ENCODE measurements around the gene CEP78.

DNA sequence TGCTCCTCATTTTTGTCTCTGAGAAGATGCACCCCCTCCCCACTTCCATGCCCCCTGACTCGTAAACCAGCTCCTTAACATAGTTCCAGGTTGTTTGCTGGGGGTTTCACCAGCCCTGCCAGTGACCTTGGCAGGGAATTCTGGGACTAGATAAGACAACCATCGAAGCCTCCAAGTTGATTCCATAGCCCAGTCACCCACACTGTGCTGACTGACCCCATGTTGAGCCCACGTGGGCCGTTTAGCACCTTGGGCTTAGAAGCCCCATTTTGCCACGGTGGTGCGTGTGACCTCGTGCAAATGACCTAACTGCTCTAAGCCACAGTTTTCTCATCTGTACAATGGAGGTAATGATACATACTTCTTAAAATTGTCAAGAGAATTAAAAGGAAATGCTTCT, 85.6 kb downstream of the CEP78 start:
- TF ChIP-seq, protein P1, sequence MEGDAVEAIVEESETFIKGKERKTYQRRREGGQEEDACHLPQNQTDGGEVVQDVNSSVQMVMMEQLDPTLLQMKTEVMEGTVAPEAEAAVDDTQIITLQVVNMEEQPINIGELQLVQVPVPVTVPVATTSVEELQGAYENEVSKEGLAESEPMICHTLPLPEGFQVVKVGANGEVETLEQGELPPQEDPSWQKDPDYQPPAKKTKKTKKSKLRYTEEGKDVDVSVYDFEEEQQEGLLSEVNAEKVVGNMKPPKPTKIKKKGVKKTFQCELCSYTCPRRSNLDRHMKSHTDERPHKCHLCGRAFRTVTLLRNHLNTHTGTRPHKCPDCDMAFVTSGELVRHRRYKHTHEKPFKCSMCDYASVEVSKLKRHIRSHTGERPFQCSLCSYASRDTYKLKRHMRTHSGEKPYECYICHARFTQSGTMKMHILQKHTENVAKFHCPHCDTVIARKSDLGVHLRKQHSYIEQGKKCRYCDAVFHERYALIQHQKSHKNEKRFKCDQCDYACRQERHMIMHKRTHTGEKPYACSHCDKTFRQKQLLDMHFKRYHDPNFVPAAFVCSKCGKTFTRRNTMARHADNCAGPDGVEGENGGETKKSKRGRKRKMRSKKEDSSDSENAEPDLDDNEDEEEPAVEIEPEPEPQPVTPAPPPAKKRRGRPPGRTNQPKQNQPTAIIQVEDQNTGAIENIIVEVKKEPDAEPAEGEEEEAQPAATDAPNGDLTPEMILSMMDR (IDR thresholded peaks at IDR 0.05 in 2 of 3, conservative IDR thresholded peaks at IDR 0.05 in 1 of 3; ENCODE audit: borderline replicate concordance in 1 of 3, insufficient read depth in 1 of 3, low read depth in 2 of 3, low read length in 2 of 3): no peak
- TF ChIP-seq EZH2 (IDR thresholded peaks at IDR 0.05) (no peak), ZNF274 (IDR thresholded peaks at IDR 0.05; ENCODE audit: low read depth, low read length) (no peak), CBX3 (IDR thresholded peaks at IDR 0.05; ENCODE audit: low read depth) (no peak), POLR2A (IDR thresholded peaks at IDR 0.05; ENCODE audit: borderline replicate concordance, extremely low read depth, insufficient read depth, insufficient read length) (no peak), RAD21 (IDR thresholded peaks at IDR 0.05; ENCODE audit: low read depth) (no peak), CEBPB (IDR thresholded peaks at IDR 0.05; ENCODE audit: low read depth) (no peak), POLR2AphosphoS5 (IDR thresholded peaks at IDR 0.05; ENCODE audit: low read depth, low read length) (no peak), TCF7L2 (IDR thresholded peaks at IDR 0.05; ENCODE audit: borderline replicate concordance, extremely low read depth, insufficient read depth, insufficient read length) (no peak), SRF (IDR thresholded peaks at IDR 0.05; ENCODE audit: low read depth) (no peak)
- TF ChIP-seq, protein P2, sequence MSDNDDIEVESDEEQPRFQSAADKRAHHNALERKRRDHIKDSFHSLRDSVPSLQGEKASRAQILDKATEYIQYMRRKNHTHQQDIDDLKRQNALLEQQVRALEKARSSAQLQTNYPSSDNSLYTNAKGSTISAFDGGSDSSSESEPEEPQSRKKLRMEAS (IDR thresholded peaks at IDR 0.05): no peak
- TF ChIP-seq, protein P3, sequence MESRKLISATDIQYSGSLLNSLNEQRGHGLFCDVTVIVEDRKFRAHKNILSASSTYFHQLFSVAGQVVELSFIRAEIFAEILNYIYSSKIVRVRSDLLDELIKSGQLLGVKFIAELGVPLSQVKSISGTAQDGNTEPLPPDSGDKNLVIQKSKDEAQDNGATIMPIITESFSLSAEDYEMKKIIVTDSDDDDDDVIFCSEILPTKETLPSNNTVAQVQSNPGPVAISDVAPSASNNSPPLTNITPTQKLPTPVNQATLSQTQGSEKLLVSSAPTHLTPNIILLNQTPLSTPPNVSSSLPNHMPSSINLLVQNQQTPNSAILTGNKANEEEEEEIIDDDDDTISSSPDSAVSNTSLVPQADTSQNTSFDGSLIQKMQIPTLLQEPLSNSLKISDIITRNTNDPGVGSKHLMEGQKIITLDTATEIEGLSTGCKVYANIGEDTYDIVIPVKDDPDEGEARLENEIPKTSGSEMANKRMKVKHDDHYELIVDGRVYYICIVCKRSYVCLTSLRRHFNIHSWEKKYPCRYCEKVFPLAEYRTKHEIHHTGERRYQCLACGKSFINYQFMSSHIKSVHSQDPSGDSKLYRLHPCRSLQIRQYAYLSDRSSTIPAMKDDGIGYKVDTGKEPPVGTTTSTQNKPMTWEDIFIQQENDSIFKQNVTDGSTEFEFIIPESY (IDR thresholded peaks at IDR 0.05; ENCODE audit: extremely low read depth, insufficient replicate concordance, low read length): no peak
